ENCODE results near the gene DRC3.

DRC3 gene

GRCh38 chr17:17985555-17985954 lies 12.9 kb downstream of the DRC3 start:
- ChIA-PET CTCF (interaction anchor here (1.0 to 1.2 kb wide), 2 partner anchors 51 to 97 kb away, joined by 3 read pairs; no protein-coding TSS in a partner anchor), POLR2A (interaction anchor here (0.6 to 3.6 kb wide), 3 partner anchors 12 to 50 kb away, joined by 3 to 16 read pairs (median 3); partner anchors contain the start of genes DRC3 and TOM1L2)
- TF ChIP-seq NFRKB (IDR thresholded peaks at IDR 0.05) (no peak), CTBP1 (IDR thresholded peaks at IDR 0.05; ENCODE audit: borderline replicate concordance) (no peak), SP1 (IDR thresholded peaks at IDR 0.05) (no peak), ZNF384 (IDR thresholded peaks at IDR 0.05) (no peak), PKNOX1 (IDR thresholded peaks at IDR 0.05) (no peak)
- DNase-seq (ENCODE audit: extremely low spot score), result no peak

GRCh38 chr17:17987187-17987896 lies 14.7 kb downstream of the DRC3 start:
- ChIA-PET CTCF (no interaction called here), POLR2A (no interaction called here)
- no peak for TF ChIP-seq ZNF384 (IDR thresholded peaks at IDR 0.05)
- no peak for TF ChIP-seq CTBP1 (IDR thresholded peaks at IDR 0.05; ENCODE audit: borderline replicate concordance)
- no peak for TF ChIP-seq SP1 (IDR thresholded peaks at IDR 0.05)
- TF ChIP-seq LEF1 (IDR thresholded peaks at IDR 0.05; ENCODE audit: borderline replicate concordance), result no peak
- no peak for TF ChIP-seq HDGF (IDR thresholded peaks at IDR 0.05; ENCODE audit: borderline replicate concordance)
- TF ChIP-seq FOXM1 (IDR thresholded peaks at IDR 0.05; ENCODE audit: borderline replicate concordance), result no peak
- TF ChIP-seq BHLHE40 (IDR thresholded peaks at IDR 0.05; ENCODE audit: borderline replicate concordance), result no peak
- TF ChIP-seq NFRKB (IDR thresholded peaks at IDR 0.05), result no peak
- TF ChIP-seq L3MBTL2 (conservative IDR thresholded peaks at IDR 0.05), result no peak
- no peak for TF ChIP-seq ELF4 (IDR thresholded peaks at IDR 0.05)
- no peak for TF ChIP-seq FOXK2 (IDR thresholded peaks at IDR 0.05)
- no peak for TF ChIP-seq SUZ12 (IDR thresholded peaks at IDR 0.05)
- no peak for TF ChIP-seq FOXA1 (IDR thresholded peaks at IDR 0.05)
- TF ChIP-seq ARNT (IDR thresholded peaks at IDR 0.05), result no peak
- no peak for TF ChIP-seq TARDBP (IDR thresholded peaks at IDR 0.05)
- no peak for TF ChIP-seq PKNOX1 (IDR thresholded peaks at IDR 0.05)
- no peak for DNase-seq (ENCODE audit: extremely low spot score)

GRCh38 chr17:17987901-17988300 lies 15.2 kb downstream of the DRC3 start:
- TF ChIP-seq BHLHE40 (IDR thresholded peaks at IDR 0.05; ENCODE audit: borderline replicate concordance) (no peak), L3MBTL2 (conservative IDR thresholded peaks at IDR 0.05) (no peak), ZNF384 (IDR thresholded peaks at IDR 0.05) (no peak), SP1 (IDR thresholded peaks at IDR 0.05) (no peak), SUZ12 (IDR thresholded peaks at IDR 0.05) (no peak), FOXM1 (IDR thresholded peaks at IDR 0.05; ENCODE audit: borderline replicate concordance) (no peak), LEF1 (IDR thresholded peaks at IDR 0.05; ENCODE audit: borderline replicate concordance) (no peak), CTBP1 (IDR thresholded peaks at IDR 0.05; ENCODE audit: borderline replicate concordance) (no peak), ARNT (IDR thresholded peaks at IDR 0.05) (no peak), TARDBP (IDR thresholded peaks at IDR 0.05) (no peak), FOXK2 (IDR thresholded peaks at IDR 0.05) (no peak), NFRKB (IDR thresholded peaks at IDR 0.05) (no peak), PKNOX1 (IDR thresholded peaks at IDR 0.05) (no peak), FOXA1 (IDR thresholded peaks at IDR 0.05) (no peak), ELF4 (IDR thresholded peaks at IDR 0.05) (no peak), HDGF (IDR thresholded peaks at IDR 0.05; ENCODE audit: borderline replicate concordance) (no peak)
- ChIA-PET POLR2A (no interaction called here), CTCF (no interaction called here)
- no peak for DNase-seq (ENCODE audit: extremely low spot score)

GRCh38 chr17:17988427-17988945 lies 15.8 kb downstream of the DRC3 start:
- POLR2A ChIA-PET, result no interaction called here
- CTCF ChIA-PET, result no interaction called here
- no peak for TF ChIP-seq ZNF384 (IDR thresholded peaks at IDR 0.05)
- TF ChIP-seq LEF1 (IDR thresholded peaks at IDR 0.05; ENCODE audit: borderline replicate concordance), result no peak
- no peak for TF ChIP-seq NFRKB (IDR thresholded peaks at IDR 0.05)
- no peak for TF ChIP-seq PKNOX1 (IDR thresholded peaks at IDR 0.05)
- TF ChIP-seq BHLHE40 (IDR thresholded peaks at IDR 0.05; ENCODE audit: borderline replicate concordance), result no peak
- TF ChIP-seq ARNT (IDR thresholded peaks at IDR 0.05), result no peak
- no peak for TF ChIP-seq ELF4 (IDR thresholded peaks at IDR 0.05)
- TF ChIP-seq TARDBP (IDR thresholded peaks at IDR 0.05), result no peak
- TF ChIP-seq FOXA1 (IDR thresholded peaks at IDR 0.05), result no peak
- TF ChIP-seq CTBP1 (IDR thresholded peaks at IDR 0.05; ENCODE audit: borderline replicate concordance), result no peak
- TF ChIP-seq FOXK2 (IDR thresholded peaks at IDR 0.05), result no peak
- TF ChIP-seq HDGF (IDR thresholded peaks at IDR 0.05; ENCODE audit: borderline replicate concordance), result no peak
- no peak for TF ChIP-seq SP1 (IDR thresholded peaks at IDR 0.05)
- no peak for TF ChIP-seq FOXM1 (IDR thresholded peaks at IDR 0.05; ENCODE audit: borderline replicate concordance)
- TF ChIP-seq L3MBTL2 (conservative IDR thresholded peaks at IDR 0.05), result no peak
- TF ChIP-seq SUZ12 (IDR thresholded peaks at IDR 0.05), result no peak

GRCh38 chr17:17989081-17989480 lies 16.4 kb downstream of the DRC3 start:
- POLR2A ChIA-PET, result no interaction called here
- CTCF ChIA-PET, result no interaction called here
- TF ChIP-seq SP1 (IDR thresholded peaks at IDR 0.05) (no peak), CTBP1 (IDR thresholded peaks at IDR 0.05; ENCODE audit: borderline replicate concordance) (no peak), HDGF (IDR thresholded peaks at IDR 0.05; ENCODE audit: borderline replicate concordance) (no peak), TARDBP (IDR thresholded peaks at IDR 0.05) (no peak), NFRKB (IDR thresholded peaks at IDR 0.05) (no peak), FOXA1 (IDR thresholded peaks at IDR 0.05) (no peak), ARNT (IDR thresholded peaks at IDR 0.05) (no peak), L3MBTL2 (conservative IDR thresholded peaks at IDR 0.05) (no peak), LEF1 (IDR thresholded peaks at IDR 0.05; ENCODE audit: borderline replicate concordance) (no peak), ZNF384 (IDR thresholded peaks at IDR 0.05) (no peak), FOXM1 (IDR thresholded peaks at IDR 0.05; ENCODE audit: borderline replicate concordance) (no peak)
- DNase-seq (ENCODE audit: extremely low spot score), result no peak

More at GRCh38 chr17:17988427-17988945, 15.8 kb downstream of the DRC3 start:
- no peak for DNase-seq (ENCODE audit: extremely low spot score)

Measured in HEK293T (cell line).